ENCODE measurements around the gene CCDC69.
A peak's percentile ranks its signal among the peaks of the same experiment; 100 is the strongest.

The CCDC69 gene

DNA sequence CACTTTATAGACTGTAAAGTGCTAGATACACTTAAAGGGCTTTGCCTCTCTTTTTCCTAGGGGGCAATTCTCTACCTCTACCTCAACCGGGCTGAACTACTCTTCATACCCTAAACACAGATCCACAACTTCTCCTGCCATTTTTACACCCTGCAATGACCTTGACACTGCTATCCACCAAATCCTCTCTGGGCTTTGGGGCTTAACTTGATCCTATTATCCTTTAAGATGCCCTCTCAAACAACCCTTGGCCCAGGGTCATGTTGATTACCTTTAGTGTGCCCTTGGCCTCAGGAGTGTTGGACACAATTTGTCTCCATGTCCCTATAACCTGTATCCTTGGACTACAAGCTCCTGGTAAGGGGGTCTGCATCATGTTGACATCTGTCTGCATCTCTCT, 85.8 kb downstream of the CCDC69 start:
- no peak for DNase-seq

DNA sequence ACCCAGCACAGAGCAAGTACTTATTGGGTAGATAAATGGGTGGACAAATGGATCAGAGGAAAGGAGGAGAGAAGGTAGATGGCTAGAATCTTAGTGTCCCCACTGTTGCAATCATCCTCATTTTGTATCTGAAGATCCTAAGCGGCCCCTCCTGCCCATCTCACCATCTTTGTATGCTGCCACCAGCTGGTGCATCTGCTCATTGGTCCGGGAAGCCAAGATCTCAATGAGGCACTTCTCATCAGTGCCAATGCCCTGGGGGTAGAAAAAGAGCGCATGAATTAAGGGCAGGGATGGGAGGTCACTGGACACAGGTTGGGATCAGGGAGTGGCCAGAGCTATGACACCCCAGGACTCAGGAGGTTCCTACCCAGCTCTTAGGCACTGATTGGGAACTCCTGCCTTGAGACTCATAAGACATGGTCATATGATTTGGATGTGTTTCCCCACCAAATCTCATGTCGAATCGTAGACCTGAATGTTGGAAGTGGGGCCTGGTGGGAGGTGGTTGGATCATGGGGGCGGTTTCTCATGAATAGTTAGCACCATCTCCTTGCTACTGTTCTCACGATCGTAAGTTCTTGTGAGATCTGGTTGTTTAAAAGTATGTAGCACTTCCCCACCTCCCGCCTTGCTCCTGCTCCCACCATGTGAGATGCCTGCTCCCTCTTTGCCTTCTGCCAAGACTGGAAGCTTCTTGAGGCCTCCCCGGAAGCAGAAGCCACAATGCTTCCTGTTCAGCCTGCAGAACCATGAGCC, 86.6 kb downstream of the CCDC69 start:
- no peak for DNase-seq

DNA sequence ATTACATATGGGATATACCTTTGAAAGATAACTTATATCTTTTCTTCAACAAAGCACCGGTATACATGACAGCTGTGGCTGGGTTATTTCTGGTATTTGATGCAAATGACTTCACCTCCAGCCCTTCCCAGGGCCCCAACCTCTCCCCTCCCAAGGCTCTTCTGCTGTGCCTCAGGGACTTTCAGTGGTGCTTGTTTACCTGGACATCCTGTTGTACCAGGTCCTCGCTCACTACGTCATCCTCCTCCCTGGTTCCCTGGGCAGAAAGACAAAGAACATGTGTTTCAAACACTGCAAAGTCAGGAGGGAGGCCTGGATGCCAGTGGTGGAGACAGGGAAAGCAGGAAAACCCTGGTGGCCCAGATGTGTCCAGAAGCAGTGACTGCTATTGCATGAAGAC, 89.7 kb downstream of the CCDC69 start:
- no peak for DNase-seq

DNA sequence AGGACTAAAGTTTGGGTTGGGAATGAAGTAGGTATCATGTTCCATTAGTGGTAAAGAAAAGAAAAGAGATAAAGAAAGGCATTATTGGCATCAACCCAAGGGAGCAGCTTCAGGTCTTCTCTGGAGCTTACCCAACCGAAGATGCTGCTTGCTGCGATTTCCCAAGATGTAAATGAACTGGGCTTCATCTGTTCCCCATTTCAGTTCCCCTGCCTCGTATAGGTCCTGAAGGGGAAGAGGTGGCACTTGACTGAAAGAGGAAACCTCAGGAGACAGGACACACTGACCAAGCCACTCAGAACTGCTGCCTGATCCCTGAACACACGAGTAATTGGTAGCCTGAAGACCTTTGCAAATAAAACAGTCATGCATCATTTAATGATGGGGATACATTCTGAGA, 90.9 kb downstream of the CCDC69 start:
- DNase-seq: peak; percentile 37
